Measurements from ENCODE around the gene ELF3. TPM values are rescaled to one million over a fixed set of nuclear protein-coding genes. Genes with fewer than 3 reads are reported as not detected.

The ELF3 gene
- polyA plus RNA-seq, 1 donor from 2014 or later: 0.26 TPM

GRCh38 chr1:202034149-202034682 lies 23.8 kb downstream of the ELF3 start:
- no peaks in the 10 kb centered on the region for H3K9me3 ChIP-seq (ENCODE audit: low read length)
- no peaks in the 10 kb centered on the region for H3F3A ChIP-seq (ENCODE audit: insufficient read depth, low read length, poor library complexity, severe bottlenecking)
- H3K27me3 ChIP-seq (ENCODE audit: insufficient read depth, low read depth, low read length): no peaks in the 10 kb centered on the region
- no peaks in the 10 kb centered on the region for H4K20me1 ChIP-seq (ENCODE audit: insufficient read depth)
- no peaks in the 10 kb centered on the region for H3K9me2 ChIP-seq (ENCODE audit: insufficient read depth, low read length)
- no peak overlapping the region for H3K4me3 ChIP-seq (ENCODE audit: low read length)
- H3K9ac ChIP-seq (ENCODE audit: low read length): no peak overlapping the region
- no peaks in the 10 kb centered on the region for H3K36me3 ChIP-seq (ENCODE audit: insufficient read depth, low read length)
- TF ChIP-seq CTCF (IDR thresholded peaks at IDR 0.05; ENCODE audit: poor library complexity, severe bottlenecking): no peak
- no peak for TF ChIP-seq TAF1 (IDR thresholded peaks at IDR 0.05; ENCODE audit: low read depth)
- no peak for TF ChIP-seq MXI1 (conservative IDR thresholded peaks at IDR 0.05; ENCODE audit: poor library complexity, severe bottlenecking)
- TF ChIP-seq EP300 (conservative IDR thresholded peaks at IDR 0.05; ENCODE audit: poor library complexity, severe bottlenecking): no peak
- TF ChIP-seq EZH2 (IDR thresholded peaks at IDR 0.05; ENCODE audit: borderline replicate concordance, insufficient read depth, low read length, poor library complexity, severe bottlenecking): no peak
- H3K79me2 ChIP-seq (replicated peaks; ENCODE audit: insufficient read depth, low read length): no peaks in the 10 kb centered on the region
- no peak overlapping the region for H2AFZ ChIP-seq (ENCODE audit: low read depth, low read length)
- no peak overlapping the region for H3K4me2 ChIP-seq (ENCODE audit: low read length)
- no peak overlapping the region for H3K27ac ChIP-seq (ENCODE audit: low read length)

GRCh38 chr1:202034683-202035462 lies 24.5 kb downstream of the ELF3 start:
- H3K36me3 ChIP-seq (ENCODE audit: insufficient read depth, low read length): no peaks in the 10 kb centered on the region
- no peak overlapping the region for H2AFZ ChIP-seq (ENCODE audit: low read depth, low read length)
- H3K79me2 ChIP-seq (replicated peaks; ENCODE audit: insufficient read depth, low read length): no peaks in the 10 kb centered on the region
- no peak overlapping the region for H3K4me3 ChIP-seq (ENCODE audit: low read length)
- no peaks in the 10 kb centered on the region for H3K9me3 ChIP-seq (ENCODE audit: low read length)
- no peak overlapping the region for H3K4me2 ChIP-seq (ENCODE audit: low read length)
- TF ChIP-seq EZH2 (IDR thresholded peaks at IDR 0.05; ENCODE audit: borderline replicate concordance, insufficient read depth, low read length, poor library complexity, severe bottlenecking) (no peak), POLR2AphosphoS5 (IDR thresholded peaks at IDR 0.05) (no peak), TAF1 (IDR thresholded peaks at IDR 0.05; ENCODE audit: low read depth) (no peak), RAD21 (conservative IDR thresholded peaks at IDR 0.05) (no peak), REST (IDR thresholded peaks at IDR 0.05; ENCODE audit: borderline replicate concordance) (no peak), MXI1 (conservative IDR thresholded peaks at IDR 0.05; ENCODE audit: poor library complexity, severe bottlenecking) (no peak), EP300 (conservative IDR thresholded peaks at IDR 0.05; ENCODE audit: poor library complexity, severe bottlenecking) (no peak), SMC3 (conservative IDR thresholded peaks at IDR 0.05; ENCODE audit: poor library complexity) (no peak), CTCF (IDR thresholded peaks at IDR 0.05; ENCODE audit: poor library complexity, severe bottlenecking) (no peak)
- no peaks in the 10 kb centered on the region for H3K27me3 ChIP-seq (ENCODE audit: insufficient read depth, low read depth, low read length)
- no peaks in the 10 kb centered on the region for H3K9me2 ChIP-seq (ENCODE audit: insufficient read depth, low read length)
- H4K20me1 ChIP-seq (ENCODE audit: insufficient read depth): no peaks in the 10 kb centered on the region
- no peak overlapping the region for H3K27ac ChIP-seq (ENCODE audit: low read length)
- no peaks in the 10 kb centered on the region for H3F3A ChIP-seq (ENCODE audit: insufficient read depth, low read length, poor library complexity, severe bottlenecking)
- H3K9ac ChIP-seq (ENCODE audit: low read length): no peak overlapping the region

All from neural cell (in vitro differentiated cells).